ENCODE results near the gene ZNF490.
A peak's percentile ranks its signal among the peaks of the same experiment; 100 is the strongest.

ZNF490 gene

GRCh38 chr19:12597594-12597993, 13.0 kb downstream of the ZNF490 start:
- no peak for TF ChIP-seq CTCF (conservative IDR thresholded peaks at IDR 0.05; ENCODE audit: low read depth, low read length)
- DNase-seq (ENCODE audit: low read depth), result no peak
- H3K4me3 ChIP-seq (ENCODE audit: low read depth, low read length), result no peak overlapping the region

DNA sequence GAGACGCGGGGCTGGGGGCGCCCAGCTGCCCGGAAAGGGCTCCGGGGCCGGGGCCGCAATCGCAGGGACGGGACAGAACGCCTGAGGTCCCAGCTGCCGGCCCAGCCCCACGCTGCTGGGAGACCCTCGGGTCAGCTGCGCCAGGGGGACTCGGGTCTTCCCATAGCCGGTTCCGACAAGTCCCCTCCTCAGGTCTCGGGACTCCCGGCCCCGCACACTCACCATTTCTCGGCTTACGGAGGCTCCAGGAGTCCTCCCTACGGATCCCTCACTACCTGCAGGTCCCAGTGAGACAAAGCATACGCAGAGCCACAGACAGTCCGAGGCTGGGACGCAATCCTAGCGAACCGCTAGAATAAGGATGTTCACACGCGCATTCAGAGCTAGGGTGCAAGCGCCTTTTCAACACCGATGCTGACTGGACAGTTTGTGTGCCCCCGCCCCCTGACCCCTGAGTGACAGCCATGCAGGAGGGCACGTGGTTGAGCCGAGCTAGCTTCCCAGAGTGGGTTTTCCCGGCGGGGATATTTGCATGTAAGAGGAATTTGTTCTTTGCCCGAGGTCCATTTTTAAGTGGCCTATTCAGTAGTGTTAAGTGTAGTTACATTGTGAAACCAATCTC, 13.6 kb downstream of the ZNF490 start:
- H3K4me3 ChIP-seq (ENCODE audit: low read depth, low read length), result no peak overlapping the region
- TF ChIP-seq CTCF (conservative IDR thresholded peaks at IDR 0.05; ENCODE audit: low read depth, low read length), result no peak
- no peak for DNase-seq (ENCODE audit: low read depth)

DNA sequence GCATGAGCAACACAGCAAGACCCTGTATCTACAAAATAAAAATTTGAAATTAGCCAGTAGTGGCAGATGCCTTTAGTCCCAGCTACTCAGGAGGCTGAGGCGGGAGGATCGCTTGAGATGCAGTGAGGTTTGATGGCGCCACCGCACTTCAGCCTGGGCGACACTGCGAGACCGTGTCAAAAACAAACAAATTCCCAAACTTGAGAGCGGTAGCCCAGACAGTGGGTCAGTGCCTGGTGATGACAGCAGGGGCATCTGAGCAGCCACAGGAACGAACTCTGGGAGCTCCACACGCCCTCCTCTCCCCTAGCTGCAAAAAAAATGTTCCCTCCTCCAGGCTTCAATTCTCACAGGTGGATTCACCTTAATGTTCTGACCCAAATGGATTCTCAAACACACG, 14.1 kb downstream of the ZNF490 start:
- DNase-seq (ENCODE audit: low read depth), result no peak
- no peak overlapping the region for H3K4me3 ChIP-seq (ENCODE audit: low read depth, low read length)
- no peak for TF ChIP-seq CTCF (conservative IDR thresholded peaks at IDR 0.05; ENCODE audit: low read depth, low read length)

DNA sequence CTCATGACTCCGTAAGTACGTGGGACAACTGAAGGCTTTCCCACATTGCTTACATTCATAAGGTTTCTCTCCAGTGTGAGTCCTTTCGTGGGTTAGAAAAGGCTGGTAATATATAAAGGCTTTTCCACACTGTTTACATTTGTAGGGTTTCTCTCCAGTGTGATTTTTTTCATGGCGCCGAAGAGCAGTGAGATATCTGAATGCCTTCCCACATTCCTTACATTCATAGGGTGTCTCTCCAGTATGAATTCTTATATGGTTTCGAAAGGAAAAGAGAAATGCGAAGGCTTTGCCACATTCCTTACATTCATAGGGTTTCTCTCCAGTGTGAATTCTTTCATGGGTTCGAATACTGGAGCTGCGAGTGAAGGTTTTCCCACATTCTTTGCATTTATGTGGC, 29.5 kb downstream of the ZNF490 start:
- no peak for TF ChIP-seq CTCF (conservative IDR thresholded peaks at IDR 0.05; ENCODE audit: low read depth, low read length)
- DNase-seq (ENCODE audit: low read depth), result no peak
- no peak overlapping the region for H3K4me3 ChIP-seq (ENCODE audit: low read depth, low read length)

GRCh38 chr19:12580180-12580694, 30.4 kb downstream of the ZNF490 start:
- no peak overlapping the region for H3K4me3 ChIP-seq (ENCODE audit: low read depth, low read length)
- peak; percentile 12 for DNase-seq (ENCODE audit: low read depth)
- TF ChIP-seq CTCF (conservative IDR thresholded peaks at IDR 0.05; ENCODE audit: low read depth, low read length), result no peak

DNA sequence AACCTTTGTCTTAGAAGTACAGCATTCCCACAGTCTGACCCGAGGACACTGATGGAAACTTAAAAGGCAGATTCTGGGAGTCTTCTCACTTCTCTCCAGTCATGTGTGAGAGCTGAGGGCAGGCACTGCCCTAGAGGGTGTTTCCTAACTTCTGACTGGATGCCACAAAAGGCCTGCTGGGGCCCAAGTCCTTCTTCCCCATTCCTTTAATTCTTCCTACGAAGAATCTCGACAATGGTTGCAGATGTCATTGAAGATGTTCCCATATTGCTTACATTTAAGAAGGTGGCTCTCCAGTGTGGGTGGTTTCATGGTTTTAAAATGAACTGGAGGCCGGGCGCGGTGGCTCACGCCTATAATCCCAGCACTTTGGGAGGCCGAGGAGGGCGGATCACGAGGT, 32.0 kb downstream of the ZNF490 start:
- no peak for TF ChIP-seq CTCF (conservative IDR thresholded peaks at IDR 0.05; ENCODE audit: low read depth, low read length)
- H3K4me3 ChIP-seq (ENCODE audit: low read depth, low read length), result no peak overlapping the region
- no peak for DNase-seq (ENCODE audit: low read depth)

GRCh38 chr19:12574036-12574435, 36.6 kb downstream of the ZNF490 start:
- no peak for TF ChIP-seq CTCF (conservative IDR thresholded peaks at IDR 0.05; ENCODE audit: low read depth, low read length)
- no peak for DNase-seq (ENCODE audit: low read depth)
- no peak overlapping the region for H3K4me3 ChIP-seq (ENCODE audit: low read depth, low read length)

All from choroid plexus epithelial cell (primary cell).